HepG2 (cell line): Measurements from ENCODE around the gene MTSS2. TPM values are rescaled to one million over a fixed set of nuclear protein-coding genes. Genes with fewer than 3 reads are reported as not detected.

Experiments
- ATAC-seq: fragments of 200-7000 bp; cut with Tn5 transposase; 3 replicates; pipeline ENCODE4 v1.9.1; 2020; ENCODE audit warnings: mild to moderate bottlenecking, moderate library complexity
- BruUV-seq: library from RNA; stranded (reverse); fragments of 400-500 nt; replicated peaks from 2 replicates; lab custom pipeline; 2021; lab: Mats Ljungman, UMichigan
- CTCF ChIA-PET: fragments of 300-600 bp; formaldehyde crosslinking; extraction: SDS; loops from one replicate; lab custom pipeline; 2021; ENCODE audit warnings: low total read pairs, inconsistent platforms, low intra/inter-chr PET ratio; lab: Yijun Ruan, JAX
- POLR2A ChIA-PET: fragments of 350-600 bp; sonication (Branson Sonifier 250); formaldehyde crosslinking; loops from one replicate; lab custom pipeline; 2020; ENCODE audit warnings: antibody characterized with exemption, inconsistent platforms; lab: Yijun Ruan, JAX
- DNase-seq: peaks from one replicate; pipeline ENCODE4 v3.0.0-alpha.2; 2015; ENCODE audit warnings: low spot score
- FAIRE-seq: peaks from 3 replicates; lab custom pipeline; 2011; peaks lifted over from hg19 to GRCh38; lab: Jason Lieb, UNC
- H2AFZ ChIP-seq: one replicate; pipeline ENCODE4 v1.6.1; 2011; ENCODE audit warnings: low read length, inconsistent platforms
- H3K27ac ChIP-seq: fragments of 300-600 bp; 3 replicates; pipeline ENCODE4 v1.8.0; 2011; ENCODE audit warnings: mixed run types, mild to moderate bottlenecking, mixed read lengths, low read length, inconsistent platforms; ENCODE audit not compliant: insufficient read depth; ENCODE audit errors: extremely low read length
- H3K27me3 ChIP-seq, 2 experiments: fragments of 200-600 bp in 1 of 2; 2 replicates in 1 of 2; 3 replicates in 1 of 2; pipeline versions ENCODE4 v1.6.0 to v1.8.0; 2011; ENCODE audit warnings: low read length in 2 of 2, mild to moderate bottlenecking in 2 of 2, moderate library complexity in 2 of 2, inconsistent platforms in 1 of 2; ENCODE audit not compliant: insufficient read depth in 2 of 2, control insufficient read depth in 1 of 2
- H3K36me3 ChIP-seq, 2 experiments: fragments of 200-600 bp in 1 of 2; replicated peaks in 1 of 2; 2 replicates in 1 of 2; 3 replicates in 1 of 2; pipeline versions ENCODE4 v1.5.1 to v1.8.0; 2011; ENCODE audit warnings: low read length in 2 of 2, inconsistent platforms in 1 of 2; ENCODE audit not compliant: insufficient read depth in 2 of 2, control insufficient read depth in 1 of 2
- H3K4me1 ChIP-seq: 2 replicates; pipeline ENCODE4 v1.5.1; 2012; ENCODE audit warnings: low read length, inconsistent platforms; ENCODE audit not compliant: insufficient read depth
- H3K4me2 ChIP-seq: 2 replicates; pipeline ENCODE4 v1.6.0; 2011; ENCODE audit warnings: low read depth, low read length, inconsistent platforms
- H3K4me3 ChIP-seq, 3 experiments: fragments of 200-600 bp in 1 of 3; sonication (generic), shearing (Covaris generic) in 1 of 3; replicated peaks in 1 of 3; 2 replicates each; pipeline ENCODE4 v1.5.1; 2011 to 2016; ENCODE audit warnings: low read length in 3 of 3, inconsistent platforms in 2 of 3, low read depth in 2 of 3, mild to moderate bottlenecking in 2 of 3, control low read depth in 1 of 3, mixed read lengths in 1 of 3; ENCODE audit not compliant: insufficient read depth in 1 of 3
- H3K79me2 ChIP-seq: one replicate; pipeline ENCODE4 v1.6.1; 2011; ENCODE audit warnings: low read length, inconsistent platforms; ENCODE audit not compliant: insufficient read depth
- H3K9ac ChIP-seq: 2 replicates; pipeline ENCODE4 v1.6.0; 2011; ENCODE audit warnings: mild to moderate bottlenecking, low read depth, low read length, inconsistent platforms; ENCODE audit not compliant: insufficient read depth
- H3K9me3 ChIP-seq: 2 replicates; pipeline ENCODE4 v1.5.1; 2012; ENCODE audit warnings: mild to moderate bottlenecking, low read length
- H4K20me1 ChIP-seq: 2 replicates; pipeline ENCODE4 v1.6.0; 2011; ENCODE audit warnings: inconsistent platforms, mild to moderate bottlenecking, low read length, moderate library complexity; ENCODE audit not compliant: insufficient read depth
- AKNA ChIP-seq: sonication (generic); formaldehyde crosslinking; IDR thresholded peaks from 2 replicates; pipeline ENCODE4 v1.4.0; 2020; ENCODE audit warnings: missing genetic modification reagents, borderline replicate concordance
- ATM ChIP-seq: fragments of 450-650 bp; IDR thresholded peaks from 2 replicates; pipeline ENCODE4 v1.7.1; 2017; ENCODE audit warnings: mild to moderate bottlenecking, borderline replicate concordance
- FOXO4 ChIP-seq: sonication (generic); formaldehyde crosslinking; conservative IDR thresholded peaks from 2 replicates; pipeline ENCODE4 v1.8.1; 2023; ENCODE audit warnings: missing genetic modification reagents
- HMGA1 ChIP-seq: sonication (generic); formaldehyde crosslinking; conservative IDR thresholded peaks from 2 replicates; pipeline ENCODE4 v1.4.0; 2020; ENCODE audit warnings: missing genetic modification reagents
- HOMEZ ChIP-seq: IDR thresholded peaks from 2 replicates; pipeline ENCODE4 v1.6.1; 2016; ENCODE audit warnings: low read depth
- NCOA2 ChIP-seq: sonication (generic); formaldehyde crosslinking; IDR thresholded peaks from 2 replicates; pipeline ENCODE4 v1.8.0; 2022; ENCODE audit warnings: inconsistent platforms
- NRL ChIP-seq: sonication (generic); formaldehyde crosslinking; IDR thresholded peaks from 2 replicates; pipeline ENCODE4 v1.5.0; 2020; ENCODE audit warnings: missing genetic modification reagents, mild to moderate bottlenecking, moderate library complexity, borderline replicate concordance
- SP140L ChIP-seq: sonication (generic); formaldehyde crosslinking; IDR thresholded peaks from 2 replicates; pipeline ENCODE4 v1.4.0; 2020; ENCODE audit warnings: missing genetic modification reagents, borderline replicate concordance
- ZBTB26 ChIP-seq: IDR thresholded peaks from 2 replicates; pipeline ENCODE4 v1.6.1; 2016; ENCODE audit warnings: missing compliant biosample characterization, missing genetic modification reagents, borderline replicate concordance
- ZBTB44 ChIP-seq: sonication (generic); formaldehyde crosslinking; IDR thresholded peaks from 2 replicates; pipeline ENCODE4 v1.4.0; 2020; ENCODE audit warnings: missing genetic modification reagents
- ZFP1 ChIP-seq: IDR thresholded peaks from 2 replicates; pipeline ENCODE4 v1.6.1; 2016
- ZMYM2 ChIP-seq: sonication (generic); formaldehyde crosslinking; IDR thresholded peaks from 2 replicates; pipeline ENCODE4 v1.8.0; 2022; ENCODE audit warnings: mild to moderate bottlenecking, missing genetic modification reagents
- ZNF501 ChIP-seq: sonication (generic); formaldehyde crosslinking; IDR thresholded peaks from 2 replicates; pipeline ENCODE4 v1.5.1; 2020; ENCODE audit warnings: mild to moderate bottlenecking, moderate library complexity, missing genetic modification reagents
- WGBS: methylation state at CpG from one replicate; pipeline ENCODE4 v1.1.6; 2017; ENCODE audit warnings: low lambda C conversion rate; 5-methylcytosine and 5-hydroxymethylcytosine counted together
- in situ Hi-C: cut with HindIII; loops from 2 replicates; pipeline ENCODE4 v1.10.0; 2017; ENCODE audit warnings: low pct_unique_long_range_greater_than_20kb; ENCODE audit not compliant: extremely low pct_ligation_motif_present
- intact Hi-C: fragments of 100-400 bp; cut with micrococcal nuclease; formaldehyde crosslinking; loops from one replicate; pipeline ENCODE4 v1.10.0; 2022; ENCODE audit not compliant: unreplicated experiment
- polyA plus RNA-seq, 8 experiments: library from polyadenylated mRNA; depleted of rRNA in 3 of 8; stranded (reverse) in 7 of 8; unstranded in 1 of 8; fragments of >200 nt; fragmentation: Illumina TruSeq in 4 of 8; extraction: Trizol in 4 of 8; gene quantifications; 2 replicates each; pipeline versions ENCODE4 v1.2.1 to v1.2.3, GENCODE V29; 2011 to 2016; ENCODE audit warnings: low read depth in 4 of 8, missing spikeins in 1 of 8, mixed read lengths in 1 of 8; ENCODE audit not compliant: insufficient read depth in 1 of 8
- total RNA-seq, 5 experiments: library from RNA; depleted of rRNA; stranded (reverse); fragments of >200 nt; fragmentation: Illumina TruSeq; extraction: Trizol; gene quantifications; 2 replicates each; pipeline ENCODE4 v1.2.3, GENCODE V29; 2016; ENCODE audit warnings: low read depth in 1 of 5

MTSS2 gene
- total and polyA plus RNA-seq, 2 of the 13 experiments (the other 11 are each of a cell fraction or from before 2014, with no cell fraction given): 132 to 242 TPM

GRCh38 chr16:70694868-70695218 lies 9.0 kb upstream of the MTSS2 start:
- Histone ChIP-seq H3K79me2 (no peaks in the 10 kb centered on the region), H3K4me2 (no peak overlapping the region), H2AFZ (no peak overlapping the region), H4K20me1 (no peaks in the 10 kb centered on the region), H3K27ac (no peak overlapping the region), H3K27me3 (no peaks in the 10 kb centered on the region), H3K4me1 (peaks cover 54% of the 10 kb centered on the region), H3K36me3 (peaks cover 7 to 8% of the 10 kb centered on the region in 2 experiments; a peak in 2 of 5 replicates), H3K9me3 (no peaks in the 10 kb centered on the region), H3K4me3 (no peak overlapping the region), H3K9ac (no peak overlapping the region)
- DNase-seq (no peak), ATAC-seq (no peak), FAIRE-seq (no peak)
- WGBS: 100% methylated on average over 2 of the region's 4 CpGs
- in situ Hi-C loops (no loop called here), intact Hi-C loops (no loop called here)
- BruUV-seq: no TSS peak
- POLR2A ChIA-PET: interaction anchor here (0.8 to 2.6 kb wide), 5 partner anchors 8 to 30 kb away, joined by 3 to 14 read pairs (median 9); no protein-coding TSS in a partner anchor
- CTCF ChIA-PET: no interaction called here
- TF ChIP-seq ZNF501 (CRISPR knock-in tag) (no peak), ATM (no peak), SP140L (CRISPR knock-in tag) (no peak), ZMYM2 (CRISPR knock-in tag) (no peak), ZBTB44 (CRISPR knock-in tag) (no peak), FOXO4 (CRISPR knock-in tag) (no peak), HMGA1 (CRISPR knock-in tag) (no peak), HOMEZ (CRISPR knock-in tag) (no peak), NRL (CRISPR knock-in tag) (no peak), ZBTB26 (CRISPR knock-in tag) (no peak), AKNA (CRISPR knock-in tag) (no peak), NCOA2 (CRISPR knock-in tag) (no peak), ZFP1 (CRISPR knock-in tag) (no peak)
